H1 (cell line): ENCODE results near the gene GABRA4. TPM values are rescaled to one million over a fixed set of nuclear protein-coding genes. Genes with fewer than 3 reads are reported as not detected.

Experiments used
- CHD7 ChIP-seq: fragments of 300-600 bp; sonication (generic); IDR thresholded peaks from 2 replicates; pipeline ENCODE4 v1.7.1; 2012; ENCODE audit warnings: low read length, moderate library complexity, mild to moderate bottlenecking, inconsistent platforms; ENCODE audit not compliant: insufficient replicate concordance
- JUND ChIP-seq: IDR thresholded peaks from 2 replicates; pipeline ENCODE4 v1.6.1; 2011; ENCODE audit warnings: mild to moderate bottlenecking, improper control_type of control experiment, low read length
- KDM4A ChIP-seq: IDR thresholded peaks from one replicate; pipeline ENCODE4 v1.7.1; 2012; ENCODE audit warnings: low read depth, mild to moderate bottlenecking, moderate library complexity, low read length, inconsistent platforms; ENCODE audit not compliant: severe bottlenecking
- PHF8 ChIP-seq: fragments of 200-600 bp; sonication (generic); conservative IDR thresholded peaks from 2 replicates; pipeline ENCODE4 v1.7.1; 2012; ENCODE audit warnings: low read depth, mild to moderate bottlenecking, inconsistent platforms, low read length, moderate library complexity
- POLR2AphosphoS5 ChIP-seq: IDR thresholded peaks from 2 replicates; pipeline ENCODE4 v1.6.1; 2011; ENCODE audit warnings: low read depth, low read length
- RNF2 ChIP-seq: fragments of 200-900, 300-1000 bp; sonication (generic); IDR thresholded peaks from 2 replicates; pipeline ENCODE4 v1.7.1; 2016; ENCODE audit warnings: borderline replicate concordance, low read depth, mild to moderate bottlenecking, antibody characterized with exemption, low read length; ENCODE audit not compliant: poor library complexity, severe bottlenecking; ENCODE audit errors: missing control alignments
- SAP30 ChIP-seq: fragments of 300-600 bp; sonication (generic); IDR thresholded peaks from 2 replicates; pipeline ENCODE4 v1.7.1; 2012; ENCODE audit warnings: low read length, moderate library complexity, mild to moderate bottlenecking, inconsistent platforms; ENCODE audit not compliant: insufficient read depth, insufficient replicate concordance
- USF2 ChIP-seq: IDR thresholded peaks from 2 replicates; pipeline ENCODE4 v1.6.1; 2011; ENCODE audit warnings: low read length, improper control_type of control experiment
- polyA plus RNA-seq, 7 experiments: library from polyadenylated mRNA; depleted of rRNA in 3 of 7; stranded (reverse) in 5 of 7; unstranded in 2 of 7; fragments of >200 nt in 5 of 7; fragments of 200-250 nt in 2 of 7; gene quantifications; 1 replicate in 5 of 7; 2 replicates in 1 of 7; 4 replicates in 1 of 7; pipeline versions ENCODE4 v1.2.1 to v1.2.3, GENCODE V29; 2011 to 2013; ENCODE audit warnings: missing spikeins in 2 of 7, mixed read lengths in 2 of 7
- total RNA-seq: library from RNA; stranded (reverse); fragmentation: NEBNext Ultra II Directional; extraction: Animal tissue kit (Norgen Biotek cat#: 25700); gene quantifications from 2 replicates; pipeline ENCODE4 v1.2.1, GENCODE V29; 2021

GABRA4 gene
- total and polyA plus RNA-seq, 2 of the 8 experiments (the other 6 are each of a cell fraction or from before 2014, with no cell fraction given): 0.09 to 0.37 TPM

DNA sequence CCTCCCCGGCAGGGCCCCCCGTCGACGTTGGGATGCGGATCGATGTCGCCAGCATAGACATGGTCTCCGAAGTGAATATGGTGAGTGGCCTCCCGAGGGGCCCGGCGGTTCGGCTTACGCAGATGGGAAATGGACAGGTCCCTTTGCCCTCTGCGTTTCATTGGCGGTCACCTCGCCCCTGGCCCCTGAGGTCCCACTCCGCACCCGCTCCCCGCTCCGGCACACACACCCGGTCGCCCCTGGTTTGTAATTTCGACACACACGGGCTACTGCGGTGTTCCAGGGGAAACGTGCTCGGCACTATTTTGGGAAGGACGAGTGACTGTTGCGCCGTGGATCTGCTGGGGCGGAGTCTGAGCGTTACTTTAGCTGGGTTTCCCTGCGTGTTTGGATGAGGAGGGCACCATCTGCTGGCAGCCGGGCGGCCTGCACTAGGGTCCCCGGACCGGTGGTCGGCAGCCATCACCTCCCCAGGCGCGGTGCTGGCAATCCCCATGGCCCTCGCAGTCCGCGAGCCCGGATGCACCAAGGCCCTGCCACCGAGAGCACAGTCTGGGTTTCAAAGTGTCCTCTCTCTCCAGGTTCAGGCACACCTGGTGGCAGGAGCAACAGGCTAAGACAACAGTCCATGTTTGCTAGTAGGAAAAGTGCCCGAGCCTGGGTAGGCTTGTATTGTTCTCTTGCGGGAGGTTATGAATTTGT is 39.2 kb upstream of the GABRA4 start (continued):
- TF ChIP-seq CHD7 (no peak), KDM4A (peak; percentile 62), PHF8 (peak; percentile 27; the same call in 1 of the 2 replicates), JUND (no peak), POLR2AphosphoS5 (no peak), RNF2 (no peak), SAP30 (no peak), USF2 (no peak)
